ENCODE measurements around the gene MGME1. TPM values are rescaled to one million over a fixed set of nuclear protein-coding genes. Genes with fewer than 3 reads are reported as not detected.

The MGME1 gene
- total and polyA plus RNA-seq, 2 of the 13 experiments (the other 11 are each of a cell fraction or from before 2014, with no cell fraction given) = 36.7 to 66.6 TPM

- TF ChIP-seq ZNF326 (CRISPR knock-in tag; IDR thresholded peaks at IDR 0.05; ENCODE audit: borderline replicate concordance) (no peak), MAFF (IDR thresholded peaks at IDR 0.05; ENCODE audit: low read depth, low read length) (no peak), EED (CRISPR knock-in tag; IDR thresholded peaks at IDR 0.05) (peak; percentile 36; the same call in 1 of the 2 replicates)
These were observed 62.2 kb downstream of the MGME1 start (continued) for GRCh38 chr20:18031050-18031449.

- Histone ChIP-seq H3K27me3 (ENCODE audit: control insufficient read depth in 1 of 2, insufficient read depth in 2 of 2, low read length in 2 of 2) (peaks cover 0 to 20% of the 10 kb centered on the region in 2 experiments; a peak in 2 of 5 replicates), H3K4me2 (ENCODE audit: low read depth, low read length) (no peak overlapping the region), H3K9me3 (ENCODE audit: low read length) (no peaks in the 10 kb centered on the region), H2AFZ (ENCODE audit: low read length) (no peak overlapping the region), H3K9ac (ENCODE audit: insufficient read depth, low read depth, low read length) (no peak overlapping the region), H3K79me2 (ENCODE audit: insufficient read depth, low read length) (no peaks in the 10 kb centered on the region), H3K4me3 (replicated peaks in 1 of 3; ENCODE audit: insufficient read depth in 1 of 3, low read depth in 2 of 3, low read length in 3 of 3) (no peak overlapping the region), H3K36me3 (replicated peaks in 1 of 2; ENCODE audit: control insufficient read depth in 1 of 2, insufficient read depth in 2 of 2, low read length in 2 of 2) (no peaks in the 10 kb centered on the region), H3K4me1 (ENCODE audit: insufficient read depth, low read length) (peaks cover 44% of the 10 kb centered on the region), H3K27ac (ENCODE audit: extremely low read length, insufficient read depth, low read length) (no peak overlapping the region), H4K20me1 (ENCODE audit: insufficient read depth, low read length) (no peaks in the 10 kb centered on the region)
- CTCF ChIA-PET (ENCODE audit: low intra/inter-chr PET ratio, low total read pairs) = no interaction called here
- DNase-seq (ENCODE audit: low spot score) (no peak), FAIRE-seq (no peak), ATAC-seq (no peak)
- in situ Hi-C loops (cut with HindIII; ENCODE audit: extremely low pct_ligation_motif_present, low pct_unique_long_range_greater_than_20kb) (no loop called here), intact Hi-C loops (cut with micrococcal nuclease; ENCODE audit: unreplicated experiment) (no loop called here)
- TF ChIP-seq ZNF691 (CRISPR knock-in tag; IDR thresholded peaks at IDR 0.05; ENCODE audit: borderline replicate concordance, low read depth) (no peak), ARNT (IDR thresholded peaks at IDR 0.05) (0 out of 2 replicates have a peak, but pooled peaks have one; percentile 70), ATF7 (IDR thresholded peaks at IDR 0.05) (0 out of 2 replicates have a peak, but pooled peaks have one; percentile 28), ATF7 (CRISPR knock-in tag; IDR thresholded peaks at IDR 0.05) (no peak), ZNF703 (CRISPR knock-in tag; IDR thresholded peaks at IDR 0.05; ENCODE audit: borderline replicate concordance) (no peak), NCOA5 (CRISPR knock-in tag; IDR thresholded peaks at IDR 0.05) (no peak), NFRKB (IDR thresholded peaks at IDR 0.05) (peak; percentile 60; the same call in 1 of the 2 replicates), ZNF451 (CRISPR knock-in tag; IDR thresholded peaks at IDR 0.05) (no peak), SALL1 (CRISPR knock-in tag; IDR thresholded peaks at IDR 0.05) (no peak), DPF2 (CRISPR knock-in tag; IDR thresholded peaks at IDR 0.05; ENCODE audit: borderline replicate concordance, low read depth) (no peak), NBN (conservative IDR thresholded peaks at IDR 0.05) (0 out of 2 replicates have a peak, but pooled peaks have one; percentile 62), ZNF282 (IDR thresholded peaks at IDR 0.05; ENCODE audit: partially characterized antibody) (peak; percentile 24), SAFB2 (CRISPR knock-in tag; IDR thresholded peaks at IDR 0.05; ENCODE audit: borderline replicate concordance, low read depth) (no peak), SRSF9 (IDR thresholded peaks at IDR 0.05; ENCODE audit: borderline replicate concordance, insufficient read depth, low read depth, low read length, poor library complexity, severe bottlenecking) (peak; percentile 88), PLRG1 (conservative IDR thresholded peaks at IDR 0.05) (peak; percentile 89; the same call in 1 of the 2 replicates), FOXA1 (IDR thresholded peaks at IDR 0.05) (peak; percentile 27; the same call in 1 of the 2 replicates), FOXA1 (CRISPR knock-in tag; IDR thresholded peaks at IDR 0.05) (no peak), FOXK2 (IDR thresholded peaks at IDR 0.05) (no peak), ZNF512 (CRISPR knock-in tag; IDR thresholded peaks at IDR 0.05) (peak; percentile 92)
- no TSS peak for BruUV-seq (replicated peaks)
- POLR2A ChIA-PET = no interaction called here
- 71% methylated on average over 7 of the region's 7 CpGs for WGBS (ENCODE audit: low lambda C conversion rate)
These were observed 63.2 kb downstream of the MGME1 start for GRCh38 chr20:18031888-18032509.

Data from HepG2 (cell line).